Keratinocyte (primary cell): ENCODE data around the gene IL17A. TPM values are rescaled to one million over a fixed set of nuclear protein-coding genes. Genes with fewer than 3 reads are reported as not detected.

Experiments used
- DNase-seq: peaks from one replicate; pipeline ENCODE4 v3.0.0-alpha.2; 2011; ENCODE audit warnings: low read depth, missing footprints, low spot score
- FAIRE-seq: peaks from 2 replicates; lab custom pipeline; 2011; peaks lifted over from hg19 to GRCh38; lab: Jason Lieb, UNC
- H2AFZ ChIP-seq: 2 replicates; pipeline ENCODE4 v1.6.0; 2012; ENCODE audit warnings: low read length, control low read depth, inconsistent platforms; ENCODE audit not compliant: control insufficient read depth
- H3K27ac ChIP-seq: 2 replicates; pipeline ENCODE4 v1.5.1; 2011; ENCODE audit warnings: low read length; ENCODE audit not compliant: control insufficient read depth, insufficient read depth
- H3K27me3 ChIP-seq: 3 replicates; pipeline ENCODE4 v1.6.0; 2011; ENCODE audit warnings: low read length; ENCODE audit not compliant: control insufficient read depth, insufficient read depth; ENCODE audit errors: extremely low read depth
- H3K36me3 ChIP-seq, 2 experiments: 2 replicates in 1 of 2; 3 replicates in 1 of 2; pipeline ENCODE4 v1.5.1; 2011; ENCODE audit warnings: low read length in 2 of 2, mild to moderate bottlenecking in 1 of 2; ENCODE audit not compliant: control insufficient read depth in 2 of 2, insufficient read depth in 2 of 2; ENCODE audit errors: extremely low read depth in 1 of 2
- H3K4me1 ChIP-seq: 3 replicates; pipeline ENCODE4 v1.5.1; 2011; ENCODE audit warnings: low read length; ENCODE audit not compliant: control insufficient read depth, insufficient read depth; ENCODE audit errors: extremely low read depth
- H3K4me2 ChIP-seq: 3 replicates; pipeline ENCODE4 v1.6.0; 2011; ENCODE audit warnings: low read depth, low read length; ENCODE audit not compliant: control insufficient read depth, insufficient read depth; ENCODE audit errors: extremely low read depth
- H3K4me3 ChIP-seq, 3 experiments: fragments of 200-600 bp in 1 of 3; sonication (generic) in 1 of 3; 2 replicates in 2 of 3; 3 replicates in 1 of 3; pipeline ENCODE4 v1.5.1; 2011 to 2016; ENCODE audit warnings: low read length in 3 of 3, mild to moderate bottlenecking in 3 of 3, control low read depth in 2 of 3, inconsistent platforms in 1 of 3, low read depth in 1 of 3, mixed read lengths in 1 of 3, mixed run types in 1 of 3, moderate library complexity in 1 of 3; ENCODE audit not compliant: control insufficient read depth in 2 of 3, insufficient read depth in 2 of 3; ENCODE audit errors: extremely low read depth in 1 of 3
- H3K79me2 ChIP-seq: 2 replicates; pipeline ENCODE4 v1.6.0; 2012; ENCODE audit warnings: low read length; ENCODE audit not compliant: control insufficient read depth, insufficient read depth
- H3K9ac ChIP-seq: 3 replicates; pipeline ENCODE4 v1.6.0; 2011; ENCODE audit warnings: low read length; ENCODE audit not compliant: control insufficient read depth, insufficient read depth; ENCODE audit errors: extremely low read depth
- H3K9me1 ChIP-seq: 3 replicates; pipeline ENCODE4 v1.6.0; 2011; ENCODE audit warnings: low read length; ENCODE audit not compliant: control insufficient read depth, insufficient read depth; ENCODE audit errors: extremely low read depth
- H3K9me3 ChIP-seq: 2 replicates; pipeline ENCODE4 v1.5.1; 2012; ENCODE audit warnings: low read depth, low read length; ENCODE audit not compliant: control insufficient read depth
- H4K20me1 ChIP-seq: 3 replicates; pipeline ENCODE4 v1.6.0; 2011; ENCODE audit warnings: low read length; ENCODE audit not compliant: control insufficient read depth, insufficient read depth; ENCODE audit errors: extremely low read depth
- CTCF ChIP-seq, 3 experiments: IDR thresholded peaks in 1 of 3; conservative IDR thresholded peaks in 1 of 3; optimal IDR thresholded peaks in 1 of 3; 2 replicates in 2 of 3; 3 replicates in 1 of 3; pipeline versions ENCODE3 to v1.5.1; 2011; ENCODE audit warnings: low read length in 3 of 3, mild to moderate bottlenecking in 3 of 3, moderate library complexity in 2 of 3, control low read depth in 1 of 3, inconsistent platforms in 1 of 3; ENCODE audit not compliant: insufficient read depth in 2 of 3; ENCODE audit errors: extremely low read depth in 1 of 3
- EZH2 ChIP-seq: IDR thresholded peaks from one replicate; pipeline ENCODE4 v1.6.1; 2012; ENCODE audit warnings: inconsistent platforms, mild to moderate bottlenecking, low read length, moderate library complexity
- dilution Hi-C: fragments of 300-500 bp; cut with MboI; formaldehyde crosslinking; loops from one replicate; pipeline ENCODE4 v1.7.0; 2020; ENCODE audit warnings: low sequenced_read_pairs; ENCODE audit not compliant: extremely low pct_ligation_motif_present
- polyA plus RNA-seq, 5 experiments: library from polyadenylated mRNA; depleted of rRNA in 3 of 5; stranded (reverse) in 3 of 5; stranded (forward) in 1 of 5; unstranded in 1 of 5; fragments of >200 nt; gene quantifications; 1 replicate in 1 of 5; 2 replicates in 3 of 5; 3 replicates in 1 of 5; pipeline versions ENCODE4 v1.2.1 to v1.2.3, GENCODE V29; 2011 to 2012; ENCODE audit warnings: missing spikeins in 2 of 5, low read depth in 1 of 5, low replicate concordance in 1 of 5

Gene IL17A
- polyA plus RNA-seq, 1 donor (not counting 4 experiments of a cell fraction or from before 2014, with no cell fraction given): not detected

- H2AFZ ChIP-seq: no peak overlapping the region
- H3K79me2 ChIP-seq: no peaks in the 10 kb centered on the region
- no peak for FAIRE-seq
- H3K9me1 ChIP-seq: no peaks in the 10 kb centered on the region
- TF ChIP-seq EZH2 (no peak), CTCF (optimal IDR thresholded peaks at IDR 0.05 in 1 of 3, IDR thresholded peaks at IDR 0.05 in 1 of 3, conservative IDR thresholded peaks at IDR 0.05 in 1 of 3; ENCODE audit: extremely low read depth in 1 of 3, insufficient read depth in 2 of 3, low read length in 3 of 3) (no peak)
- H3K27me3 ChIP-seq: no peaks in the 10 kb centered on the region
- dilution Hi-C loops: no loop called here
- no peaks in the 10 kb centered on the region for H3K4me1 ChIP-seq
- H3K36me3 ChIP-seq: no peaks in the 10 kb centered on the region
- no peaks in the 10 kb centered on the region for H3K9me3 ChIP-seq
- no peak overlapping the region for H3K4me2 ChIP-seq
- no peaks in the 10 kb centered on the region for H4K20me1 ChIP-seq
- no peak for DNase-seq
- no peak overlapping the region for H3K9ac ChIP-seq
- H3K27ac ChIP-seq: no peak overlapping the region
- H3K4me3 ChIP-seq: no peak overlapping the region
Observed at GRCh38 chr6:52207066-52207465, 20.9 kb downstream of the IL17A start.

- Histone ChIP-seq H3K27ac (no peak overlapping the region), H2AFZ (no peak overlapping the region), H3K4me2 (no peak overlapping the region), H3K36me3 (no peaks in the 10 kb centered on the region), H4K20me1 (no peaks in the 10 kb centered on the region), H3K9me1 (no peaks in the 10 kb centered on the region), H3K4me1 (no peaks in the 10 kb centered on the region), H3K9ac (no peak overlapping the region), H3K4me3 (no peak overlapping the region), H3K27me3 (no peaks in the 10 kb centered on the region), H3K79me2 (no peaks in the 10 kb centered on the region), H3K9me3 (no peaks in the 10 kb centered on the region)
- no peak for DNase-seq
- TF ChIP-seq CTCF (optimal IDR thresholded peaks at IDR 0.05 in 1 of 3, IDR thresholded peaks at IDR 0.05 in 1 of 3, conservative IDR thresholded peaks at IDR 0.05 in 1 of 3; ENCODE audit: extremely low read depth in 1 of 3, insufficient read depth in 2 of 3, low read length in 3 of 3) (no peak), EZH2 (no peak)
- dilution Hi-C loops: no loop called here
- FAIRE-seq: no peak
Observed at GRCh38 chr6:52208612-52209011, 22.4 kb downstream of the IL17A start.
